BE2C (cell line): Measurements from ENCODE around the gene TERB1.

Experiments
- DNase-seq: peaks from one replicate; pipeline ENCODE4 v3.0.0-alpha.2; 2020
- H3K27me3 ChIP-seq: fragments of 250-450 bp; sonication (Bioruptor Pico); 2 replicates; pipeline ENCODE4 v1.5.1; 2020; ENCODE audit warnings: mild to moderate bottlenecking
- H3K36me3 ChIP-seq: fragments of 250-450 bp; sonication (Bioruptor Pico); 2 replicates; pipeline ENCODE4 v1.5.1; 2020; ENCODE audit warnings: mild to moderate bottlenecking
- H3K4me1 ChIP-seq: fragments of 250-450 bp; sonication (Bioruptor Pico); 2 replicates; pipeline ENCODE4 v1.5.1; 2020
- H3K4me3 ChIP-seq: 2 replicates; pipeline ENCODE4 v1.5.1; 2011; ENCODE audit warnings: low read depth, low read length
- H3K9me3 ChIP-seq: fragments of 250-450 bp; sonication (Bioruptor Pico); 2 replicates; pipeline ENCODE4 v1.5.1; 2020
- TF ChIP-seq, protein P1 (sequence below): IDR thresholded peaks from 2 replicates; pipeline ENCODE4 v1.5.1; 2012; ENCODE audit warnings: mild to moderate bottlenecking, low read depth, low read length

The TERB1 gene

GRCh38 chr16:66720766-66721165 is 80.6 kb downstream of the TERB1 start:
- Histone ChIP-seq H3K4me1 (no peaks in the 10 kb centered on the region), H3K9me3 (no peaks in the 10 kb centered on the region), H3K36me3 (peaks cover 28% of the 10 kb centered on the region), H3K4me3 (no peak overlapping the region), H3K27me3 (no peaks in the 10 kb centered on the region)
- no peak for DNase-seq
- TF ChIP-seq, protein P1, sequence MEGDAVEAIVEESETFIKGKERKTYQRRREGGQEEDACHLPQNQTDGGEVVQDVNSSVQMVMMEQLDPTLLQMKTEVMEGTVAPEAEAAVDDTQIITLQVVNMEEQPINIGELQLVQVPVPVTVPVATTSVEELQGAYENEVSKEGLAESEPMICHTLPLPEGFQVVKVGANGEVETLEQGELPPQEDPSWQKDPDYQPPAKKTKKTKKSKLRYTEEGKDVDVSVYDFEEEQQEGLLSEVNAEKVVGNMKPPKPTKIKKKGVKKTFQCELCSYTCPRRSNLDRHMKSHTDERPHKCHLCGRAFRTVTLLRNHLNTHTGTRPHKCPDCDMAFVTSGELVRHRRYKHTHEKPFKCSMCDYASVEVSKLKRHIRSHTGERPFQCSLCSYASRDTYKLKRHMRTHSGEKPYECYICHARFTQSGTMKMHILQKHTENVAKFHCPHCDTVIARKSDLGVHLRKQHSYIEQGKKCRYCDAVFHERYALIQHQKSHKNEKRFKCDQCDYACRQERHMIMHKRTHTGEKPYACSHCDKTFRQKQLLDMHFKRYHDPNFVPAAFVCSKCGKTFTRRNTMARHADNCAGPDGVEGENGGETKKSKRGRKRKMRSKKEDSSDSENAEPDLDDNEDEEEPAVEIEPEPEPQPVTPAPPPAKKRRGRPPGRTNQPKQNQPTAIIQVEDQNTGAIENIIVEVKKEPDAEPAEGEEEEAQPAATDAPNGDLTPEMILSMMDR = no peak

DNA sequence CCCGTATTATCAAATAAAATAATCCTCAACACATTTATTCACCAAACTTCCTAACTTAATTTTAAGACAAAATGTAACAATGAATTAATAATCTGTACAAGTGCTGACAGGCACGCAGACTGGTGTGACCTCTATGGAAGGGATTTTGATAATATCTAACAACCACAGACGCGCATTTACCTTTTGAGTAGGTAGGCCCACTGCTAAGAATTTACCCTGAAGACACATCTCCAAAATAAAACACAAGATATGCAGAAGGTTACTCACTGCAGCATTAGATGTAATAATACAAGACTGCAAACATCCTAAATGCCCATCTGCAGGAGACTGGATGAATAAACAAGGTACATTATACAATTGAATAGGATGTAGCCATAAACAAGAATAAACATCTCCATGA is 82.1 kb downstream of the TERB1 start:
- no peak for DNase-seq
- H3K36me3 ChIP-seq = peaks cover 13% of the 10 kb centered on the region
- H3K4me3 ChIP-seq = no peak overlapping the region
- TF ChIP-seq, protein P1 = no peak
- no peaks in the 10 kb centered on the region for H3K9me3 ChIP-seq
- H3K27me3 ChIP-seq = no peaks in the 10 kb centered on the region
- H3K4me1 ChIP-seq = peaks cover 3% of the 10 kb centered on the region; the same call in 1 of the 2 replicates

DNA sequence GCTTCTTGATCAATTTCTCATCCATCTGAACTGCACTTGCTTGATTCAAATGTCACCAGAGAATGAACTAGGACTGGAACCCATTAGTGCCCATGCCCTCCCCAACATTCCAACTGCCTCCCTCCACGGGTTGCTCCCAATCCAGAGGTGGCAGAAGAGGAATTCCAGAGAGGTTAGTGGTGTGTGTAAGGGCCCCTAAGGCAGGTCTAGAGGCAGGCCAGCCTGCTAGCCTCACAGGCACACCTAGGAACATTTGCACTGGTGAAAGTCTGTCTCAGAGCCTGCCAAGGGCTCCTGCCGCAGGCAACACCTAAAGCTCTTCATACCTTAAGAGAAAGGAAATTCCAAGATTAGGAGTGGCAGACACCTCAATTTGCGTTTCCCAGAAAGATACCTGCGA is 83.6 kb downstream of the TERB1 start:
- Histone ChIP-seq H3K36me3 (peaks cover under 1% of the 10 kb centered on the region), H3K27me3 (no peaks in the 10 kb centered on the region), H3K9me3 (no peaks in the 10 kb centered on the region), H3K4me3 (no peak overlapping the region), H3K4me1 (peaks cover 3% of the 10 kb centered on the region; the same call in 1 of the 2 replicates)
- TF ChIP-seq, protein P1 = no peak
- no peak for DNase-seq

GRCh38 chr16:66717112-66717675 is 84.2 kb downstream of the TERB1 start:
- TF ChIP-seq, protein P1 = peak; percentile 87
- Histone ChIP-seq H3K27me3 (no peaks in the 10 kb centered on the region), H3K36me3 (no peaks in the 10 kb centered on the region; the same call in 1 of the 2 replicates), H3K4me3 (no peak overlapping the region), H3K9me3 (no peaks in the 10 kb centered on the region), H3K4me1 (peaks cover 3% of the 10 kb centered on the region; the same call in 1 of the 2 replicates)
- DNase-seq = peak; percentile 77

- no peaks in the 10 kb centered on the region; the same call in 1 of the 2 replicates for H3K36me3 ChIP-seq
- H3K27me3 ChIP-seq = no peaks in the 10 kb centered on the region
- H3K4me3 ChIP-seq = no peak overlapping the region
- no peaks in the 10 kb centered on the region for H3K9me3 ChIP-seq
- H3K4me1 ChIP-seq = peaks cover 3% of the 10 kb centered on the region; the same call in 1 of the 2 replicates
- peak; percentile 53 for DNase-seq
- TF ChIP-seq, protein P1 = no peak
Measured at GRCh38 chr16:66714654-66715307, 86.6 kb downstream of the TERB1 start.

DNA sequence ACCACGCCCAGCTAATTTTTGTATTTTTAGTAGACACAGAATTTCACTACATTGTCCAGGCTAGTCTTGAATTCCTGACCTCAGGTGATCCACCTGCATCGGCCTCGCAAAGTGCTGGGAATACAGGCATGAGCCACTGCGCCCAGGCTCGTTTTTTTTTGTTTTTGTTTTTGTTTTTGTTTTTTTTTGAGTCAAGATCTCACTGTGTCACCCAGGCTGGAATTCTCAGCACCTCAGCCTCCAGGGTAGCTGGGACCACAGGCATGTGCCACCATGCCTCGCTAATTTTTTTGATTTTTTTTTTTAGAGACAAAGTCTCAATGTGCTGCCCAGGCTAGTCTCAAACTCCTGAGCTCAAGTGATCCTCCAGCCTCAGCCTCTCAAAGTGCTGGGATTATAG is 87.3 kb downstream of the TERB1 start:
- Histone ChIP-seq H3K27me3 (no peaks in the 10 kb centered on the region), H3K4me3 (no peak overlapping the region), H3K36me3 (no peaks in the 10 kb centered on the region; the same call in 1 of the 2 replicates), H3K9me3 (no peaks in the 10 kb centered on the region), H3K4me1 (peaks cover 3% of the 10 kb centered on the region; the same call in 1 of the 2 replicates)
- TF ChIP-seq, protein P1 = no peak
- DNase-seq = no peak
